Testis (tissue), 3 donors: ENCODE data around the gene MPZL3. TPM values are rescaled to one million over a fixed set of nuclear protein-coding genes. Genes with fewer than 3 reads are reported as not detected.

Source experiments
- DNase-seq: peaks from one replicate; pipeline ENCODE4 v3.0.0-alpha.2; 2019
- H3K27ac ChIP-seq, 2 donors: fragments of 200-600 bp; sonication (generic); one replicate each; pipeline ENCODE4 v1.5.1; 2019
- H3K27me3 ChIP-seq: fragments of 200-600 bp; sonication (generic); one replicate; pipeline ENCODE4 v1.5.1; 2019
- H3K36me3 ChIP-seq: fragments of 200-600 bp; sonication (generic); one replicate; pipeline ENCODE4 v1.5.1; 2017; ENCODE audit warnings: low read depth; ENCODE audit errors: missing control alignments
- H3K4me1 ChIP-seq: fragments of 200-600 bp; sonication (generic); one replicate; pipeline ENCODE4 v1.5.1; 2019
- H3K4me3 ChIP-seq, 2 donors: fragments of 200-600 bp; sonication (generic); one replicate each; pipeline ENCODE4 v1.5.1; 2017 to 2019
- H3K9me3 ChIP-seq: fragments of 200-600 bp; sonication (generic); one replicate; pipeline ENCODE4 v1.5.1; 2017
- CTCF ChIP-seq, 3 experiments: fragments of 450-650 bp in 2 of 3; fragments of 200-600 bp in 1 of 3; sonication (generic) in 1 of 3; IDR thresholded peaks; one replicate each; pipeline ENCODE4 v1.5.1; 2016 to 2019; ENCODE audit warnings: antibody characterized with exemption in 3 of 3, mild to moderate bottlenecking in 2 of 3, moderate library complexity in 1 of 3
- POLR2A ChIP-seq: fragments of 450-650 bp; IDR thresholded peaks from one replicate; pipeline ENCODE4 v1.6.1; 2017; ENCODE audit warnings: antibody characterized with exemption, mild to moderate bottlenecking, moderate library complexity
- WGBS, 2 donors: methylation state at CpG; one replicate each; pipeline ENCODE4 v1.1.5; 2018; 5-methylcytosine and 5-hydroxymethylcytosine counted together
- intact Hi-C: fragments of 100-400 bp; cut with DNase I; formaldehyde crosslinking; loops from one replicate; pipeline ENCODE4 v1.15.1; 2023; ENCODE audit warnings: low total_unique reads
- polyA plus RNA-seq: library from polyadenylated mRNA; stranded (reverse); fragments of 350-450 nt; fragmentation: Illumina TruSeq; extraction: RNeasy Lipid Tissue Mini Kit (QIAGEN cat#74804); gene quantifications from one replicate; pipeline ENCODE4 v1.2.3, GENCODE V29; 2014; ENCODE audit warnings: low read depth, low replicate concordance; ENCODE audit not compliant: insufficient read depth
- total RNA-seq, 2 donors: library from RNA; depleted of rRNA; stranded (reverse); fragments of >200 nt; gene quantifications; one replicate each; pipeline ENCODE4 v1.2.3, GENCODE V29; 2016

MPZL3 gene
- total and polyA plus RNA-seq, 3 donors from 2014 or later, result 2.4 to 3.4 (median 3.2) TPM

GRCh38 chr11:118236170-118236569 is 16.0 kb downstream of the MPZL3 start:
- Histone ChIP-seq H3K36me3 (no peaks in the 10 kb centered on the region), H3K27me3 (no peaks in the 10 kb centered on the region), H3K9me3 (no peaks in the 10 kb centered on the region), H3K27ac (no peak overlapping the region), H3K4me3 (no peak overlapping the region), H3K4me1 (no peaks in the 10 kb centered on the region)
- no peak for DNase-seq
- 73 to 78% methylated on average over 2 of the region's 2 CpGs for WGBS, 2 donors
- TF ChIP-seq POLR2A (no peak), CTCF (IDR thresholded peaks at IDR 0.05) (no peak)
- intact Hi-C loops, result no loop called here

GRCh38 chr11:118234833-118235232 is 17.3 kb downstream of the MPZL3 start:
- no peaks in the 10 kb centered on the region for H3K27me3 ChIP-seq
- no peaks in the 10 kb centered on the region for H3K9me3 ChIP-seq
- H3K27ac ChIP-seq, result no peak overlapping the region
- WGBS, 2 donors, result 92 to 96% methylated on average over 5 of the region's 5 CpGs
- intact Hi-C loops, result no loop called here
- H3K4me1 ChIP-seq, result no peaks in the 10 kb centered on the region
- no peak overlapping the region for H3K4me3 ChIP-seq
- no peak for DNase-seq
- TF ChIP-seq POLR2A, result no peak
- H3K36me3 ChIP-seq, result no peaks in the 10 kb centered on the region

- TF ChIP-seq CTCF (IDR thresholded peaks at IDR 0.05) (no peak), POLR2A (no peak)
- no peaks in the 10 kb centered on the region for H3K36me3 ChIP-seq
- no peaks in the 10 kb centered on the region for H3K27me3 ChIP-seq
- H3K4me1 ChIP-seq, result no peaks in the 10 kb centered on the region
- intact Hi-C loops, result no loop called here
- no peak overlapping the region for H3K4me3 ChIP-seq
- 94 to 100% methylated on average over 1 of the region's 1 CpG for WGBS, 2 donors
- no peak overlapping the region for H3K27ac ChIP-seq
- no peaks in the 10 kb centered on the region for H3K9me3 ChIP-seq
- no peak for DNase-seq
These were observed 18.3 kb downstream of the MPZL3 start for GRCh38 chr11:118233850-118234249.

- Histone ChIP-seq H3K4me3 (no peak overlapping the region), H3K4me1 (no peaks in the 10 kb centered on the region), H3K9me3 (no peaks in the 10 kb centered on the region), H3K36me3 (no peaks in the 10 kb centered on the region), H3K27ac (no peak overlapping the region), H3K27me3 (no peaks in the 10 kb centered on the region)
- WGBS, 2 donors, result 93 to 95% methylated on average over 5 of the region's 5 CpGs
- TF ChIP-seq POLR2A, result no peak
- TF ChIP-seq CTCF (IDR thresholded peaks at IDR 0.05), result no peak
- intact Hi-C loops, result no loop called here
- DNase-seq, result no peak
These were observed 18.8 kb downstream of the MPZL3 start for GRCh38 chr11:118233377-118233776.

GRCh38 chr11:118232659-118233058 is 19.5 kb downstream of the MPZL3 start:
- no peak for DNase-seq
- TF ChIP-seq CTCF (IDR thresholded peaks at IDR 0.05) (no peak), POLR2A (no peak)
- intact Hi-C loops, result no loop called here
- no peaks in the 10 kb centered on the region for H3K9me3 ChIP-seq
- 90% methylated on average over 1 of the region's 1 CpG for WGBS, 2 donors
- H3K4me1 ChIP-seq, result no peaks in the 10 kb centered on the region
- H3K27me3 ChIP-seq, result no peaks in the 10 kb centered on the region
- H3K36me3 ChIP-seq, result no peaks in the 10 kb centered on the region
- H3K4me3 ChIP-seq, result no peak overlapping the region
- H3K27ac ChIP-seq, result no peak overlapping the region
